ENCODE data around the gene PLCB2.

PLCB2 gene

DNA sequence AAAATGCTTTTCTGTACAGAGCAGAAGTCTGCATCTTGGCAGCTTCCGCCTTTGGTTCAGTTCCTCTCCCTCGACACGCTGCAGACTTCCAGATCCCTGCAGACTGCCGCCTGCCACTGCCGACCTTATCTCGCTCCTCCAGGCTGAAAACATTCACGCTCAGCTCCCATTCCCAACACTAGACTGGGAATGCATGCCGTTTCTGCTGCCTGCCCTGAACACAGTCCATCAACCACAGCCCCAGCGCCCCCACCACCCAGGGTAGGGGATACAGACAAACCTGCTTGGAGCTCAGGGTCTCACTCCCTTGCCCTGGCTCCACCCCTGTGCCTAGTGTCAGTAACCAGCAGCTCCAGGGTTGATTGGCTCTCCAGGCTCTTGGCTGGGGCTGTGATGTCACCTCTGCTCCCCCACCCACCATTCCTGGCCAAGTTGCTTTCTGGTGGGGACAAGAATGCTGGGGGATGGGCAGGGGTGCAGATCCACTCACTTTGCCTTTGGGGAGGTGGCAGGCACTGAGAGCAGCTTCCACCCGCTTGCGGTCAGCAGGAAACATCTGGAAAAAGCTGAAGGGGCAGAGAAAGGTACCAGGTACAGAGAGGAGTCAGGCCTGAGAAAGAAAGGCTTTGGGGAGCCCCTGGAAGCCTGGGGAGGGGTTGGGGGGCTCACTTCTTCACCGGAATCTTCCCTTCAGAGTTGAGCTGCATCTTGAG is 6.1 kb downstream of the PLCB2 start:
- DNase-seq: no peak

GRCh38 chr15:40300771-40301170 is 7.0 kb downstream of the PLCB2 start:
- DNase-seq: no peak

- DNase-seq: no peak
Measured at GRCh38 chr15:40300367-40300766, 7.4 kb downstream of the PLCB2 start.

- DNase-seq: no peak
Measured at GRCh38 chr15:40298216-40298935, 9.4 kb downstream of the PLCB2 start.

DNA sequence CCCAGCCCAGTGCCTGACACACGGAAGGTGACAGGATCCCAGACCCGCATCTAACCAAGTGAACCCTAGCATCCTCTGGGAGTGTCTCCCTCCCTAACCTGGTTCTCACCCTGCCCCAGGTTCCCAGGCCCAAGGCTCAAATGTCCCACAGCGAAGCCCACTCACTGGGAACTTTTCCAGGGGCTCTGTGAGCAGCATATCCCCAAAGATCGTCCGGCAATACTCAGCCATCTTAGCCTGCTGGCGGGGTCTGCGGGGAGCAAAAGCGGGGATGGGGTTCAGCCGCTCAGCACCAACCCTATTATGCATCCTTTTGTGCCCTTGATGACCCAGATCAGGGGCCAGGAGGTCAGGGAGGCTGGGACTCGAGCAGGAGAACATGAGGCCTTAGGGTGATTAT is 10.4 kb downstream of the PLCB2 start:
- no peak for DNase-seq

- no peak for DNase-seq
Measured at GRCh38 chr15:40296561-40297230, 11.0 kb downstream of the PLCB2 start.

- no peak for DNase-seq
Measured at GRCh38 chr15:40295877-40296560, 11.7 kb downstream of the PLCB2 start.

- no peak for DNase-seq
Measured at GRCh38 chr15:40295297-40295696, 12.4 kb downstream of the PLCB2 start.

- no peak for DNase-seq
Measured at GRCh38 chr15:40293905-40294895, 13.5 kb downstream of the PLCB2 start.

- DNase-seq: no peak
Measured at GRCh38 chr15:40293006-40293405, 14.7 kb downstream of the PLCB2 start.

- DNase-seq: no peak
Measured at GRCh38 chr15:40292246-40292645, 15.5 kb downstream of the PLCB2 start.

- peak; percentile 11 for DNase-seq
Measured at GRCh38 chr15:40290918-40291574, 16.7 kb downstream of the PLCB2 start.

DNA sequence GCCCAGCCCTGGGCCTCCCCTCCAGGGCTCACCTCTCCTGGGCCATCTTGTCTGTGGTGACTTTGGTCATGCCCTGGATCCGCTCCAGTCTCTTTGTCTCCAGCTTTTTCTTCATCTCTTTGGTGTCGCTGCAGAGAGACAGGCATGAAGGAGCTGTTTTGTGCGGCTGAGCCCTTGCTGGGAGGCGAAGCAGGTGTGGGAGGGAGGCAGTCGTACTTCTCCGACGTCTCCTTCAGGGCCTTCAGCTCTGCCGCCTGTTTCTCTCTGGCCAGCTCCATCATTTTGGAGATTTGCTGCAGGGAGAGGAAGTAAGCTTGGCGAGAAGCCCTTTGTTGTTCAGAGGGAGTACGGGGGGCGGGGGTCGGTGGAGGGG is 17.2 kb downstream of the PLCB2 start:
- DNase-seq: no peak

- DNase-seq: peak; percentile 7
Measured at GRCh38 chr15:40289140-40289775, 18.5 kb downstream of the PLCB2 start.

- DNase-seq: no peak
Measured at GRCh38 chr15:40287968-40288367, 19.8 kb downstream of the PLCB2 start.

GRCh38 chr15:40287505-40287904 is 20.2 kb downstream of the PLCB2 start:
- DNase-seq: no peak

DNA sequence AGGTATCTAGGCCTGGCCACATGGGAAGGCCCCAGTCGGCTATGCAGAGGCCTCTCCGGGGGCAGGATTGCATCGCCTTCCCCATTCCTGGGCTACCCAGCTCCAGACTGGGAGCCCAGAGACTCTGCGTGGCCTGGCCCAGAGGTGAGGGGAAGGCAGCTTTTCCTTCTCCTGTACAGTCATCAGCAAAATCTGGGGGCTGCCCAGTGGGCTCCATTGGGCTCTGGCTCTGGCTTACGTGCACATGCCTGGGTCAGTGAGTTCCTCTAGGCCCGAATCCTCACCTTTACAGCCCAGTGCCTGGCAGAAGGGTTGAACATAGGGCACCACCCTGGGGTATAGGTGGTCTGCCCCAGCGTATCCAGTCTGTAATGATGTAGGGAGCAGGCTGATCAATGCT is 20.9 kb downstream of the PLCB2 start:
- DNase-seq: no peak

DNA sequence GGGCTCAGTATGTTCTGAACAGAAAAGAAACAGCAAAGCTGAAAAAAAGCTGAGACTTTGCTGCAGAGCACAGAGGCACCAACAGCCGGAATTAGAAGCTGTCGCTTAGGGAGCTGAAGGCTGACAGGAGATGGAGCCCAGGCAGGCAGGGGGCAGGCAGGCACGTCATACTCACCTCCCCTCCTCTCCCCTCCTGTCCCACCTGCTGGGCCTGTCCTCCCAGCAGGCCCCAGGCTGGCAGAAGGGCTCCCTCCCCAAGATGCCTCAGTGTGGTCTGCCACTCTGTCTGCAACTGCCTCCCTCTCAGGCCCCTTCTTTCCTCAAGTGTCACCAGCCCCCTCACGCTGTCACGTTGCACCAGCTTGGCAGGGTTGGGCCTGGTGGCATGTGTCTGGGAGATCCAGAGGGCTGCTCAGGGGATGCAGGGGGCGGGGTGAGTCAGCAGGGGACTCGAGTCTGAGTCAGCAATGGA is 21.6 kb downstream of the PLCB2 start:
- DNase-seq: no peak

GRCh38 chr15:40285554-40286011 is 22.2 kb downstream of the PLCB2 start:
- no peak for DNase-seq

GRCh38 chr15:40285151-40285550 is 22.6 kb downstream of the PLCB2 start:
- DNase-seq: no peak
